GM21786 (cell line): ENCODE data around the gene JHY.
"Not testable (repeated sequence)": the region's sequence is repeated elsewhere in the genome, so short reads cannot be mapped to it uniquely, and the experiment has no call there.

Experiments
- ATAC-seq: cut with Tn5 transposase; IDR thresholded peaks from one replicate; pipeline ENCODE4 v1.9.1; 2021; ENCODE audit not compliant: unreplicated experiment

The JHY gene

GRCh38 chr11:122882189-122882856 lies at the start of gene JHY:
Gene JHY (plus strand): TSS chr11:122882759. CDS start chr11:122885850, 3,091 bp downstream.
- no peak for ATAC-seq

DNA sequence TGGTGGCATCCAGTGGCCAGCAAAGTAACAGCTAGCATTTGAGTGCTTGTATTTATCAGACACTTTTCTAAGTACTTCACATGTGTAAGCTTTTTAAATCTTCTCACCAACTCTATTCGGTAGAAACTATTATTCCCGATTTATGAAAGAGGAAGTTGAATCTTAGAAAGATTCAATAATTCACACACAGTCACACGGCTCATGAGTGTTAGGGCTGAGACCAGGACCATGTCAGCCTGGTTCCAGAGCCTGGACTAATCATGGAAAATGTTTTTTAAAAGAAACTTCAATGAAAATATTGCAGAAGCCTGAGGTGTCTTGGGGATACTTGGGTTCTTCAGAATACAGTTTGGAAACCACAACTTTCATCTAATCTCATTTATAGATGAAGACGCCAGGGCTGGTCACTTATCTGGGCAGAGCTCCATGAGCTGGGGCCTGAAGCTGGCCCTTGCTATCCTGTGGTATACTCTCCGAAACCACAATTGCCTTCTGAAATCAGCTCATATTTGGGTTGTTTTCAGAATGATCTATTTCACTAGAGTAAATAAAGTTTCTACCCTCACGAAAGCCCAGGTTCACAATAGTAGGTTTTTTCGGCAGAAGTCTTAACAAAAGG lies 48.6 kb upstream of the JHY start:
- no peak for ATAC-seq

GRCh38 chr11:122836916-122837315 lies 45.6 kb upstream of the JHY start:
- no peak for ATAC-seq

DNA sequence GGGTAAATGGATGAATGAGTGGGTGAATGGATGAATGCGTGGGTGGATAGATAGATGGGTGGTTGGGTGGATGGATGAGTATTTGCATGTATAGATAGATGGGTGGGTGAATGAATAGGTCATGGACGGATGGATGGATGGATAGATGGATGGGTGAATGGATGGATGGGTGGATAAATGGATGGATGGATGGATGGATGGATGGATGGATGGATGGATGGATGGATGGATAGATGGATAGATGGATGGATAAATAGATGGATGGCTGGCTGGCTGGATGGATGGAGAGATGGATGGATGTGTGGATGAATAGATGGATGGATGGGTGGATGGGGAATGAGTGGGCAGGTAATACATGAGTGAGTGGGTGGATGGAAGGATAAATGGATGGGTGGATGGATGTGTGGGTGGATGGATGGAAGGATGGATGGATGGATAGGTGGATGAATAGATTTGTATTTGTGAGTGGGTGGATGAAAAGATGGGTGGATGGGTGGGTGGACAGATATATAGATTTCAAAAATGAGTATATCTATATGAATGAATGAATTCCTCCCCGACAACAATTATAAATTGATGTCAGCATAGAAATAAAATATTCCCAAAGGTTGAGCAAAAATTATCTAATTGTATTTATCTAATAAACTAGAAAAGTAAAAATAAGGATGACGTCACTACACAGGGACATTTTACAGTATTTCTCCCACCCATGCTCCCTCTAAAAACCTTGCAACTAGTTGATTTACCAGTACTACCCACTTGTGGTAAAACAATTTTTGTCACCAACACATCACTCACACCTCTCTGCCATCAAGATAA lies 44.8 kb upstream of the JHY start:
- ATAC-seq: no peak

DNA sequence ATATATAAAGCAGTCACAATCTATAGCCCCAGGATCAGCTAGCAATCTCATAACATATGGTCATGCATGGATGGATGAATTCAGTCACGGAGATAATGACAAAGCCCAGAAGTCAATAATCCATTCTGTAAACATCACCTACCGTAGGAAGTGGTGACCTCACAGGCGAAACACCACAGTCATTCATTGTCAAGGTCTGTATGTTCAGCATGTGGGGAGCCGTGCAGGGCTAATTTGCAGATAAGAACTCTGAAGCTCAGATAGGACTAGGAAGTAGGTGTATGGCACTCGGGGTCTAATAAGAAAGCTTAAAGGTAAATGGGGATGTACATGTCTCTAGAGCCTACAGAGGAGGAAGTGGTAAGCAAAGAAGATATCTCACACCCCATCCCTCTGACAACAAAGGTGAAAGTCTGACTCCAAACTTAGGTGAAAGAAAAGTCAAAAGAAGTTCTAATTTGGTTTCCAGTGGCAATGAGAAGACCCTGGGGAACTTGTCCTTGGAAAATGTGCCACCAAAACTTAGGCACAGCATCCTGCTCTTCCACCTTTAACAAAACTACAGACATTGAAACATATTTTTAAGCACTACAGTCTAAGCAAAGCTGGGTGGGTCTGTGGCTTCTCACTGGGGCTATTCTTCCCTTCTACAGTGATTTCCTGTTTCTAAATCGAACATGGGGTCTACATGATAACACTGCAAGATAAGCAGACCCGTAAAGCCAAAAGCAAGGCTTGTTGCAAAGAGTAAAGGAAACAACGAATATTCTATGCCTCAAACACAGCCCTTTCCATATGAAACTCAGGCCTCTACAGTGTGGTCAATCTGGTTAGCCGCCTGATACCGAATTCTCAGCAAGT lies 39.0 kb upstream of the JHY start:
- ATAC-seq: peak; percentile 42

DNA sequence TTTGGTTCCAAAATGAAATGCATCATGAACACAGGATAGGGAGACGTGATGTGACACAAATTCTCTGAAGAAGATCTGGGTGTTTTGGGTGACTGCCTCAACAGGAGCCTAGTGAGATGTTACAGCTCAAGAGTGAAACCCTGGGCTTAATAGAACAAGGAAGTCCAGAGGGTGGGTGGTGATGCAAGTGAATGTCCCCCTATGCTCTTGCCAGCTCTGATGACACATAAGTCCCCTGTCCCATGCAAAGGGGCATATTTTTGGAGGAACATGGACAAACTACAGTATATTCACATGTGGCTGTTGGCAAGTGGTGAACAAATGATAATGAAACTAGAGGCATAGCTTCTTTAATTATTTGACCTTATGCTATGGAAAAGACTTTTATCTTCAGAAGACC lies 35.1 kb upstream of the JHY start:
- ATAC-seq: no peak

- no peak for ATAC-seq
These were observed 34.4 kb upstream of the JHY start for GRCh38 chr11:122848186-122848585.

DNA sequence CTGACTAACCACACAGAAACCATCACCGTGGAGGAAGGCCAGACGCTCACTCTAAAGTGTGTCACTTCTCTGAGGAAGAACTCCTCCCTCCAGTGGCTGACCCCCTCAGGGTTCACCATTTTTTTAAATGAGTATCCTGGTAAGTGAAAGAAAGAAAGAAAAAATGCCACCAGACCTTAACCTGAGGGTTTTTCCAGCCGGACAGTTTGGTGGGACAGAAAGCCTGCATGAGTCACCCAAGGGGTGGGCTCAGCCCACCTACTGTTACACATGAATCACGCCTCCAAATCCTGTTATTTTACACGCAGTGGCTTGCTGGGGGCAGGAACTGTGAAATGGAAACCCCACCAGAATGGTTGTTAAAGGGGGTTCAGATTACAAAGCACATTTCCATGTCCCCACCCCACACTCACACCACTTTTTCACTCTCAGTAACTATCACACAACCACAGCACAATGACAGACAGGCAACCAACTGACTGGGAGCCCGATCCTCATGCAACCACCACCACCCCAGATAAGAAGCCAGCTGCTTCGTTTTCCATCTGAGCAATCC lies 32.4 kb upstream of the JHY start:
- no peak for ATAC-seq

GRCh38 chr11:122851366-122851966 lies 31.1 kb upstream of the JHY start:
- ATAC-seq: peak; percentile 62

DNA sequence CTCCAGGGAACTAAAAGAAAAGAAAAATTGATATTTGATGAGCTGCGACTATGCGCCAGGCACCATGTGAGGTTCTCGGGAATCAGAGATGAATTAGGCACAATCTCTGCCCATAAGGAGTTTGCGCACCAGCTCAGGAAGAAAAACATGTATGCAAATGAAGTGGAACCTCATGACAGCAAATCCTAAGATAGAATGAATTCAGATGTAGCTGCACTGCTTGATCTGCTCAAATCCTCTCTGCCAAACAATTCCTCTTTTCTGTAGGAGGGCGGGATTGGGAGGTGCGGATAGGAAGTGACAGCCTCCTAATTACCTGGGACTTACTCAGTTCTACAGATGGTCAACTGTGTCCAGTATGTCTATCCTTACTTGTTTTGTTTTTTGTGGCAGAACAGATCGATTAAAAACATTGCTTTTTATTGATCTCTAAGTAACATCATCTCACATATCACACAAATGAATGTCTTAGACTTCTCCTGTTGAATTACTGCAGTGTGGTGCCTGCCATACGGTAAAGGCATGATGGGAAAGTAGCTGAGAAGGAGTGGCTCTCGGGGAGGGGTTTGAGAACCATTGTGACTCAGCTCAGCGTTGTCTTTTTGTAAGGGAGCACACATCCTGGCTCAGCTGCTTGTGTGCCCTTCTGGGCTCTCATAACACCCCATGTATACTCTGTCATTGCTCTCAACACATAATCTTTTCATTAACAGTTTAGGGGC lies 30.3 kb upstream of the JHY start:
- no peak for ATAC-seq

GRCh38 chr11:122852796-122853160 lies 29.8 kb upstream of the JHY start:
- no peak for ATAC-seq

- no peak for ATAC-seq
These were observed 29.3 kb upstream of the JHY start for GRCh38 chr11:122853261-122853660.

- ATAC-seq: no peak
These were observed 28.6 kb upstream of the JHY start for GRCh38 chr11:122853971-122854446.

GRCh38 chr11:122861631-122862030 lies 20.9 kb upstream of the JHY start:
- ATAC-seq: no peak

- ATAC-seq: no peak
These were observed 20.5 kb upstream of the JHY start for GRCh38 chr11:122862091-122862490.

- ATAC-seq: not testable (repeated sequence)
These were observed 19.4 kb upstream of the JHY start for GRCh38 chr11:122863154-122863553.

- ATAC-seq: no peak
These were observed 18.7 kb upstream of the JHY start for GRCh38 chr11:122863704-122864326.

DNA sequence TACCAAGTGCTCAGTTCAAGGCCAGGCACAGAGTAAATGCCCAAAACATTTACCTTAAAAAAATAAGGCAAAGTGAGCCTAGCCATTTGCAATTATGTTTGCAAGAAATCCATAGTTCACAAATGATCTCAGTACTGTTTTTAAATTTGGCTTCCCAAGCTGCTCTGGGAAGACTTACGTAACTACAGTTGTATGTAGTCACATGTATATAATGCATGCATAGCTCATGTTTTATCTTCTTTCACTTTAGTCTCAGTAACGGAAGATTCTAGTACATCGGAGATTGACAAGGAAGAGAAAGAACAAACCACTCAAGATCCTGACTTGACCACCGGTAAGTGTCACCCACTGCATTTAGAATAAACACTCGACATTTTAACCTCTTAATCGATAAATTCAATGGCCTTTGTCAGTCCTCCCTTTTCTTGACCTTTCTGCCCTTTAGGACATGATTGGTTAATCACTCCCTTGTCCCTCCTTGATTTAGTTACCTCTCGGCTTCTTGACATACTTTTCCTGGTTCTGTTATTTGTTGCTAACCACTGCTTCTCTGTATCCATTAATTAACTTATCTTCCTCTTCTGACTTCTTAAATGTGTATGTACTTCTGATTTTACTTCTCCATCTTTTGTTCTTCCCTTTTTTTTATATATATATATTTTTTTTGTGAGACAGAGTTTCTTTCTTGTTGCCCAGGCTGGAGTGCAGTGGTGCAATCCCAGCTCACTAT lies 18.0 kb upstream of the JHY start:
- ATAC-seq: no peak

- ATAC-seq: no peak
These were observed 12.9 kb upstream of the JHY start for GRCh38 chr11:122869622-122870021.
